ENCODE data around the gene BLID. TPM values are rescaled to one million over a fixed set of nuclear protein-coding genes. Genes with fewer than 3 reads are reported as not detected.

Gene BLID
- total RNA-seq, 1 experiment from 2014 or later, result not detected

DNA sequence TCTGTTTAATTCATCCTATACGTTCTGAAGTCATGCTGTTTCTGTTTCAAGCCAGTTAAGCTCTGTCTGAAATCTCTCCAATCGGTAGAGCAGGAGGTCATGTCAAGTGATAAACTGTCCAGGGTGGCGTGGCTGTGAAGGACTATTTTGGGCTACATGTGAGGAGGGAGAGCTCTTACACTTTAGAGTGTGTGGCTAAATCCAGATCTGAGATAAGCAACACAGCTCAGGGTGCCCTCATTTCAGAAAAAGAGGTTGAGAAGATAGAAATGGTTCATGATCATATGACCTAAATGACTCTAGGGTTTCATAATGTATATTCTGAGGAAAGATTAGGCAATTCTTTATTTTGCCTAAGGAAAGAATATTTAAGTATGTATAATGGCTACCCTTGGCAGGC, 8.4 kb downstream of the BLID start:
- no peak for DNase-seq (ENCODE audit: extremely low read depth, low read depth)

DNA sequence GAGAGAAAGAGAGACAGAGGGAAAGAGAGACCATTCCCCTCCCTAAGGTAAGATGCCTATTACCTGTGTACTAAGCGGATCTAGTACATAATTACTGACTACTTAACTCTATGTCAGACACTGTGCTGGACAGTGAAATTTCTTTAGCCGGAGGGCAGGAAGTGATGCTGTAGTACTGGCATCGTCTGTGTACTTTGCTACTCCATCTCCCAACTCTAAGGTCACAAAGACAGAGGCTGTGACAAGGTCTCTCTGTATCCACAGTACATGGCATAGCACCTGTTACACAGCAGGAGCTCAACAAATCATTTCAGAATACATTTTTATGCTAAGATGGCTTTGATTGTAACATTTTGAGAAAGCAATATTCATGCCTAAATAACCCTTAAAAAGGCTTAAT, 9.0 kb downstream of the BLID start:
- no peak for DNase-seq (ENCODE audit: extremely low read depth, low read depth)

DNA sequence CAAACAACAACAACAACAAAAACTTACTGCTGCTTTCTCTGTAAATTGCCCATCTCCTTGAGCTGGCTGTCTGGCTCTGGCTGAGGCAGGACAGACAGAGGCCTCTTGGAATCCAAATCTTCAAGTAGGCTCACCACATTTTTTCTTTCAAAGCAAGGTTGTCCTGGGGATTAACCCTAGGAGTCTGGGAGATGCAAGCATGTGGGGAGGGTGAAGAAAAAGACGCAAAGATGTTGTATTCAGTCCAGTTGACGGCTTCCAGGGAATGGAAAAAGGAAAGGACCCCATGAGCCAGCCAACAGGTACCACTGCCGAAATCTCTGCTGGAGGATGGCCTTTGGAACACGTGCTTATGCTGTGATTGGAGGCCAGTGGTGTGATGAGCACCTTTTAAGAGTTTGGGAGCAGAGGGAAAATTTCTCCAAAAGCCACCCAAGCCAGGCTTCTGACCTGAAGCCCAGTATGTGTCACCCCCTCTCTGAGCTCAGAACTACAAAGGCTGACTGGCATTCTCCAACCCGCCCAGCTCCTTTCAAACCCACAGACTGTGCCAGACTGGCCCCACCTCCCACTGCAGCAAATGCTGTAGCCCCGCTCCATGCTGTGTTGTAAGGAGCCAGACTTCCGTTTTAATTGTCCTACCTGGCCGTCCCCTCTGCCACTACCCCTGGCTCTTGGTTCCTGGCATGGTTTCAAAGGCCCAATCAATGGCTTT, 10.8 kb downstream of the BLID start:
- DNase-seq (ENCODE audit: extremely low read depth, low read depth), result no peak

DNA sequence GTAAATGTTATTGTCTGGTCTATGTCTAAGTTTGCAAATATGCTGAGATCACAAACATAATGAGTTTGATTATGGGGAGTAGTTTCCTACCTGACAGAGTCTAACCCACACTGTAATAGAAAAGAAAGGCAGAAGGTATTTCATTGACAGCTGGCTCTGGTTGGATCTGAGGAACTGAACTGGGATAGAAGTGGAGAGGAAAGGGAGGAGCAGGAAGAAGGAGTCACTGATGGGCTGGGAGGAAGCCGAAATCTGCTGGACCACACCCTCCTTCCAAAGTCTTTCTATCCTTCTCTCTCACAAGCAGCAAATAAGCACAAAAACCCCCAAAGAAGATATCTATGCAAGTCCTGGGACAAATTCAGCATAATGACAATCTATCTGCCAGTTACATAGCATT, 11.7 kb downstream of the BLID start:
- DNase-seq (ENCODE audit: extremely low read depth, low read depth), result no peak

DNA sequence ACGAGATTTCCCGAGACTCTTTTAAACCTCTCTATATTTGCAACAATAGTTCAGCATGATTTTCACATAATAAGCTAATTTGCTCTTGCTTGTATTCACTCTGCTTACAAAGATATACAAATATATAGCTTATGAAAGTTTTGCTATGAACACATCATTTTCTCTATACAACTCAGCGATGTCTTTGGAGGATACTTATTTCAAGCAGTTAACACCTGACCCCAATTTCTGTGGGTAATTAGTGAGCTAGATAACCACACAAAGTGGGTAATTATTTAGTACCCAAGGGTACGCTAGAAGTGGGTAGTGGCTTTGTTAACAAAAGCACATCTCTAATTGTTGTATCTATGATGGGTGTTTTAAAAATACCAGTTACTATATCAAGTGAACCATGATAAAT, 12.3 kb downstream of the BLID start:
- DNase-seq (ENCODE audit: extremely low read depth, low read depth), result no peak

DNA sequence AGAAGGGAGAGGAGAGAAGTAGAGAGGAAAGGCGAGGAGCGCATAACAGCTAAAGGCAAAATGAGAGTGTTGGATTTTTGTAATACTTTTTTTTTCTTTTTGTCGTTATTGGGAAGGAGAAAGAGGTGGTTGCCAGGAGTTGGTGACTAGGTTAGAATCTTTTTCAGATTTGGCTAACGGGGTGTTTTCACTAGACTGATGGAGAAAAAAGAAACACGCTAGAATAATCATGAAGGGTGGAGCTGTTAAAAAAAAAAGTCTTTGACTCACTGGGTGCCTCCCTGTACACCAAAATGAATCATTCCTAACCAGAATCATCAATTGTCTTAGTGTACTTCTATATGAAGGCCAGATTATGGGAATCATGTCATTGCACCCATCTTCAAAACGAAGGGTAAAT, 12.7 kb downstream of the BLID start:
- no peak for DNase-seq (ENCODE audit: extremely low read depth, low read depth)

DNA sequence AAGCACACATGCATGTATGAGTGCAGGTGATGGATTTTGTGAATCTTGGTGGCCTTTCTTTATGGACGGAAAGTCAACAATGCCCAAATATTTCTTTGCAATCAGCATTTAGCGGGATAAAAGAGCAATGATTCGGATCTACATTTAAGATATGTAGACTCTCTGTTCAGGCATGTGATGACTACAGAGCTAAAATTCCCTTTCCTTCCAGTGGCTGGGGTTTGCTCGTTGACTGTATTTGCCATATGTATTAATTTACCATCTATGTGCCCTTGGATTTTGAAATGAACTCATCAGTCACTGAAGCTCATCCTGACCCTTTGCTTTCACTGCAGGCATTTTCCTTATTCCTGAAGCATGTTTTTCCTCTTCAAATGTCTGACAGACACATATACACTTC, 13.6 kb downstream of the BLID start:
- DNase-seq (ENCODE audit: extremely low read depth, low read depth), result no peak

DNA sequence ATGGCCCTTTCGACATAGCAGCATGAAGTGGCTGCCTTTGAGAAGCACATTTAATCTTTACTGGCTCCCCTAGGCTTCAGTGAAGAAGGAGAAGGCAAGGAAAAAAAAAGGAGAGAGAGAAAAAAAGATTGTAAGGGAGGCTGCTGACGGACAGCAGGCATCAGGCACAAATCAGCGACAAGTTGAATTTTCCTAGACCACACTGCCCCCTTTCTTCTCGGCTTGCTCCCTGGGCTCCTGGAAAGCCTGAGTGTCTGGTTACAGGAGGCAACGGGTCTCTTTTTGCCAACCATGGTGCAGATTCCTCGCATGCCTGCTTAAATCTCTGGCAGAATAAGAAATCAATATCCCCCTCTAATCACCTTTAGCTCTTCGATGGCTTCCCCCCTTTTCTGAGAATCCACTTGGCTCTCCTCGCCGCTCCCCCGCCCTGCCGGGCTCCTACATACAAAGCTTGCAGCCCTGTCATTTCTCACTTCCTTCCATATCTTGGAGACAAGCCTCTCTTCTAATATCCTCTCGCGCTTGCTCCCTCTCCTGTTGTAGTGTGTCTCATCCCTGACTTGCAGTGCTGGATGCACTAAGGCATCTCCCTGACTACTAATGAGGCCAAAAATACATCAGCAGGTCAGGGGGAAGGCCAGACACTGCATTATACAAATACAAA, 14.3 kb downstream of the BLID start:
- DNase-seq (ENCODE audit: extremely low read depth, low read depth), result no peak

DNA sequence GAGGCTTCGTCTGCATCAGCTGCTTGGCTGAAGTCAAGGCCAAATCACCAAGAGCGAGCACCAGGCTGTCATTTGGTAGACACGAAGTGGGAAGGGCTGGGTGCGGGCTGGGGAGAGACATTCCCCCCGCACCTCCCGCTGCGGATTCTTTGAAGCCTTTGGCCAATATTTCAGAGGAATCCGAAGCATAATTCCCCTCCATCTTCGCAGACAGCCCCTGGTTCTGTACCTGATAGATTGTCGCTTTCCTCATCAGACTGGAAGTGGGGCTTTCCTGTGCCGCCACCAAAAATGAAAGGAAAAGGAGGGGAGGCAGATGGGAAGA, 15.3 kb downstream of the BLID start:
- no peak for DNase-seq (ENCODE audit: extremely low read depth, low read depth)

DNA sequence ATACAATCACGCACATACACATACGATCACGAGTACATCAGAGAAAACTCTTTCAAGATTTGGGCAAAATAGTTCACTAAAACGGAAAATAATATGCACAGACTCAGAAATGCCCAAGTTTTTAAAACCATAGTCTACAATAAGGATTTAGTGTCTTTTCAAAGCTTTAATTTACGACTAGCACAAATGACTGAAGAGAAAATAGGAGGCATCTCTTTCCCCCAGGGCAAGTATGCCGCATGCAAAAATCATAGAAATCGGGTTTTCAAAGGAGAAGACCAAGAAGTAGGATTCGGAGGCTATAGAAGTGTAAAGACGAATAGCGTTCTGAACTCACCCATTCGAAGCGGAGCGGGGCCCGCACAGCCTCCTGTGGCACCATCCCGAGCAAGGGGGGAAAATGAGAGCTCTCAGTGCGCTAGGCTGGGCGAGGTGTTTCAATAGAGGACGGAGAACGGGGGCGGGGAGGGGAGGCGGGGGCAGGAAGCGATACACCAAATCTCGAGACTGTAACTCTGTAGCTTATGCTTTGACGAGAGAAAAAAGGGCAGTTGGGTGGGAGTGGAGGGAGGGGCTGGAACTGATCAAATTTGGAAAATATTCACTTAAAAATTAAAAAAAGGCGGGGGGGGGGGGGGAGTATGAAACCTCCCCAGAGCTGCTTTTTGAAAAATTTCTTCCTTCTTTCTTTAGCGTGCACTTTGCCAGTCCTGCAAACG, 15.8 kb downstream of the BLID start:
- DNase-seq (ENCODE audit: extremely low read depth, low read depth), result no peak

DNA sequence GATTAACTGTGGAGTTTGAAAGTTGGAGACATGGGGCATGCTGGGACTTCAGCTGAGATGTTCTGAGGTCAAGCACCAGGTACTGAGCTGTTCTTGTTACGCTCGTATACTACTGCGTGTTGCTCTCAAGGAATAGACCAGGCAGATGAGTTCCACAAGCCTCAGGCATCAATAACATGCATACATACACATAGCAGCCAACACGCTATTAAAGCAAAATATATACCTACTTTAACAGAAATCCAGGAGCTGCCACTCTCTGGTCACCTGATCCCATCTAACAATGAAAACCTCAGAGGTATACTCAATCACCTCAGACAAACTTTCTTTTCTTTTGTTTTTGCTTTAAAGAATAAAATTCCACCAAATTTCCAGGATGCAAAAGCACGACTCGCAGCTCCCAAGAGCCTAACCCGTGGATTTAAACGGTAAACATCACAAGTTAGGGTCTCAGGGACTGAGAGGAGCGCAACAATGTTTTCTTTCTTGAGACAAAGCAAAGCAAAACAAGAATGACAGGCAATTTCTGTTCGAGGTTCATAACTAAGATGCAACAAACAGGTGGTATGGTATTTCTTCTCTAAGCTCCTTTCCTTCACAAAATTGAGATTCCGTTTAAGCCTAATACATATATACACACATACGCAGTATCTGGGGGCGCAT, 16.5 kb downstream of the BLID start:
- DNase-seq (ENCODE audit: extremely low read depth, low read depth), result no peak

DNA sequence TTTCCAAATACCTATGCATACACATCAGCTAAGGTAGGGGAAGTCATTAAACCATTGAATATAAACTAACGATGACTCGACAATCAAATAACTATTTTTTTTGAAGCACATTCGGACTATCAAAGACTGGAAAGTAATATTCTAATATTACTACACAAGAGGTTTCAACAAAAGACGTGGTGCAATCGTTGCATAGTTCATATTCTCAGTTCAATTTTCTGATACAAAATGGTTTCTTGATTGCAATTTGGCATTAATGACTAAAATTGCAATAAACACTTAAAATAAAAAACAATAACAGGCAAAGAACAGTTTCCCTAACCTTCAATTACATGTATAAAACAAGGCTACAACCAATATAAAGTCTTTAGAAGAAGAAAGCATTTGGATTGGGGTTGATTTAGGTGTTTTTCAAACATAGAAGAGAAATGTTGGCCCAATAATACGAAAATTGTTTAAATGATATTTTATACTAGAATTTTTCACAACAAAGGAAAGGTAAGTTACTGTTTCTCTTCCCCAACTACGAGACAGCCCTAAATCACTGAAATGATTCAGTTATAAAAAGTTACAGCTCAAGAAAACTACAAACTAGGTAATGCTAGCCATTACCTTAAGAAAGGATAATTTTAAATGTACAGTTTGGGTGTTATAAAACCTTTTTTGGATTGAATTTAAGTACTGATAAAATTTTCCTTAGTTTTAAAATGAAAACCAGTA, 17.6 kb downstream of the BLID start:
- no peak for DNase-seq (ENCODE audit: extremely low read depth, low read depth)

DNA sequence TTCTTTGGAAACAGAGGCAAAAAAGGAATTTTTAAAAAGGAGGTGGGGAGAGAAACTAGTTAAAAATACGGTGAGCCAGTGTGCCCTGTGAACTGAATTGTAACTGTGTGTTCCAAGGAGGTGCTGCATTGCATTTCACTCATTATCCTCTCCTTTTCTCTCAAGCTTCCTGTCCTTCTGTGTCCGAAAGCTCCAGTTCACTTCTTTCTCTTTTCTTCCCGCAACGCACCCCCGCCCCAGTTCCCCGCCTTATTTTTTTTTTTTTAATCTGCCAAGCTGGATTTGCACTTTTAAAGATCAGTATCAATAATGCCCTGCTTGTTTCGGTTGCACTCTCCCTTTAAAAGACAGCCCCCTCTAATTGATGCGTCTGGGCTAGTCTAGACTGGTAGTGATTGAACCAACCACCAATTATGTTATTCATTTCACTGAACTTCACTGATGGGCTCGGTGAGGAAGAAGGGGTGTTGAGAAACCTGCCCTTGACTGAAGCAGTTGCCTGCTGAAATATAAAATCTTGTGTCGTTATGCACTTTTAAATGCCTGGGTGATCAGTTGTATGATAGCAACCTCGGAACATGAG, 18.5 kb downstream of the BLID start:
- DNase-seq (ENCODE audit: extremely low read depth, low read depth), result no peak

DNA sequence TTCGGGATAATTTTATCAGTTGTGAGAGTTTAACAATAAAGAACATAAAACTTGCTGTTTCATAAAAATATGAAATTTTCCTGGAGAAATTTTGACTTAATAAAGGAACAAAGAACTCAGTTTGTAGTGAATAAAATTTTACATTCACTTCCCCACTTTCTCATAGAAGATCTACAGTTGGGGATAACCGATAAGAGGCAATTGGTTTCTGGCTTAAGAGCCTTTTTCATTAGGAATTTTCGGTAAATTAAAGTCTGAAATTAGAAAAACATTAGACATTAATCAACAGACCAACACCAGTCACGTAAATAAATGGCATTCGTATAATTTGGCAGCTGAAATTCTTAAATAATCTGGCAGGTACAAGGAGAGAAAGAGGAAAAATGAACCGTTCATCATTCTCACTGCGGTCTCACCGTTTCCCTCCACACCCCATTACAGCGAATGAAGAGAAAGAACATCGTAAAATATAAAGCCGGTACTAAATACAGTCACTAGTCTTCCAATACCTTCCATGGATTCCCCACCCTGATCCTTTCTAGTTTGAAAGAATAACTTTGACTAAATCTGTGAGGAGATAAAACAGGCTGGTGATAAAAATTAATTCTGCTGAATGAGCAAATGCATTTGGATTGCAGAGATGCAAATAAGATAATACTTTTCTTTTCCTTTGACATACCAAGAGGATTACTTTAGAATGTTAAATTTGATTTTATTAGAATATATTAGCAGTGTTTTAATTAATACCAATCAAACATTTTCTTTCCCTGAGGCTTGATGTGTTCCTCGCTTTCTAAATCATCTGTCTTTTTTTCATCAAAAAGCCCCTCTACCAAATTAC, 19.5 kb downstream of the BLID start:
- no peak for DNase-seq (ENCODE audit: extremely low read depth, low read depth)

DNA sequence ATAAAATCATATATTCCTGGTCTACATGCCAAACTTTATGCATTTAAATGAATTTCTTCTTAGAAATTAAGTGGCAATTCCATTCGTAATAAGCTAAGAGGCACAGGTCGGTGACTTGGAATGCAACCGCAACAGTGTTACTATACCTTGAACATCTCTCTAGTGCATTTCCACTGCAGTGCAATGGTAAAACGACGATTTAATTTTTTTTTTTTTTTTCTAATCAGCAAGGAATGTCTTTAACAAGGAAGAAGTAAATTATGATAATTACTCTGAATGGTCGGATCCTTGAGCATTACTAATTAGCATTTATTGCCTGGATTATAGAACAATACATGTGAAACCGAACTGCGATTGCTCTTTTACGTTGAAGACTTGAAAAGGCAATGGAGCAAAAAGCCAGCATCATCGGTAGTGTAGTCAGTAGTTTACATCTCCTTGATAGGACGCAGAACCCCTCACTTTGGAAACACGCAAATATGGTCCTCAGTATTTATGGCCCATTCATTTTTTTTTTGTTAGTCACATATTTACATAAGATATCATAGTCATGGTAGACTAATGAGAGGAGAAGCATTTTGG, 20.2 kb downstream of the BLID start:
- DNase-seq (ENCODE audit: extremely low read depth, low read depth), result no peak

DNA sequence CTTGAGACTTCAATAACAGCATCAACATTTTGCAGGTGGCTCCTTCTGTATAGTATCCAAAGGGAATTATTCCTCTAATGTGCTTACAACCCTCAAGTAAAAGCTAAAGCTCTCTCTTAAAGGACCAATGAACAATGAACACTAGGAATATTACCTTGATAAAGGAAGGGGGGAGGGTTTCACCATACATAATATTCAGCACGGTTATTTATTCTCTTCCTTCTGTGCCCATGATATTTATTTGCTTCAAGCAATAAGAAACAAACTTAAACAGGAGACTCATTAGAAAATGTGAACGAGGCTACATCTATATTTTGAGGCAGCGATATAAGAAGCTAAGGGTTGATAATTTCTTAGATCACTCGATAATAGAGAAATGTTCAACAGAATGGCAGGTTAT, 21.2 kb downstream of the BLID start:
- DNase-seq (ENCODE audit: extremely low read depth, low read depth), result no peak

DNA sequence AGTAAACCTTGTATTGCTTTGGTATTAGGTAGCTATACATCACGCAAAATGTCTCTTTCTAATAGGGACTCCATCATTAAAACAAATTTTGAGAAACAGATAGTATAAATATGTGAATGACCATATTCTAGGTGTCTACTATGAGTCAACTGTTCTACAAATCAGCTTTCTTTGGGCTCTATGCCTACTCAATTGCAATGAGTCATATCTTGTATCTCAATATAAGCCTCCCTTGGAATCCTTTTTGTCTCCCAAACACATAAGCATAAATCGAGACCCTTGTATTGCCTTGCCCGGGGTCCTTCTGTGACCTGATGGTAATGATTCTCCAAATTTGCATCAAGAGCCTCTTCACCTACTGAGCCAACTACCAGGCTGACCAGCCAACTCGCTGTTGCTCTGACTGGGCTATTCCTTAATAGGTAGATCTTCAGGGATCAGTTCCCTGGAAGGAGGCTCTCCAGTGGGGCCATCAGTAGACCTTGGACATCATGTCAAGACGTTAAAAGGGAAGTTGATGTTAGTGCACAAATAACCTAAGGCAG, 22.2 kb downstream of the BLID start:
- no peak for DNase-seq (ENCODE audit: extremely low read depth, low read depth)

DNA sequence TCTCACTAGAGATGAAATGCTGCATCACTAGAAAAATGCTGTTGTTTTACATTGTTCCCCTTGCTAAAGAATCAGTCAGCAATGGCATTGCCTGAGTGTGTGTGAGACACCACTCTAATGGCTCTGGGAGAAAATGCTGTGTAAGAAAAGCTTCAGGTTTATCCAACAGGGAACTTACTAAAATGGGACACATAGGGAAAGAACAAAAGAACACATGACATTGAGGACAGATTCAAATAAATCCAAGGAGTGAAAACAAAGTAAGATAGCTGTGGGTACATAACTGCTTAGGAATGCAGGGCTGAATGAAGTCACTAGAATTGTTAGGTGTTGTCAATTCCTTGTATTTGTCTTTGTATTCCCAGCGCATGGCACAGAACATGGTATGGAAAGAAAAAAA, 24.2 kb downstream of the BLID start:
- no peak for DNase-seq (ENCODE audit: extremely low read depth, low read depth)

DNA sequence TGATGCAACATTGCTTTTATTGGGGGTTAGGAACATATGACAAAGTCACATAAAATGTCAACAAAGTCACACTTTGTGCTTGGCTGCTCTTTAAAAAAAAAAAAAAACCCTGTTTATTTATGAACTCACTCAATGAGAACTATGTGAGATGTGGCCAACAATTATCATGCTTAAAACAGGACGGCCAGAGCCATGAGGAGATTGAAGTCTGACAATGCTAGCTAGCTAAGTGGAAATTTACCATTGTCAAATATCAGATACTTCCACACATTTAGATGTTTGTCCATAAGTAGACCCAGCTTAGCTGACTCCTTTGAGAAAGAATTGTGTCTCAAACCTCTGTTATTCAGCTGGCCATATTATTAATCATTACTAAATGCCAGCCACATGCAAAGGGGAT, 26.9 kb downstream of the BLID start:
- no peak for DNase-seq (ENCODE audit: extremely low read depth, low read depth)

Data from NCI-H460 (cell line).